Cardiac muscle cell (in vitro differentiated cells and primary cell): Measurements from ENCODE around the gene NUP93. TPM values are rescaled to one million over a fixed set of nuclear protein-coding genes. Genes with fewer than 3 reads are reported as not detected.

Experiments used
- DNase-seq, 2 donors: peaks; one replicate each; pipeline versions ENCODE4 v3.0.0 to v3.0.0-alpha.2; 2010 to 2017; ENCODE audit warnings: low read depth in 1 of 2, low spot score in 1 of 2
- H3K27ac ChIP-seq: fragments of 200-600 bp; sonication (generic); 2 replicates; pipeline ENCODE4 v1.5.1; 2016
- H3K27me3 ChIP-seq: fragments of 200-600 bp; sonication (generic); 2 replicates; pipeline ENCODE4 v1.6.0; 2016; ENCODE audit warnings: control low read depth
- H3K36me3 ChIP-seq: fragments of 200-600 bp; sonication (generic); 2 replicates; pipeline ENCODE4 v1.5.1; 2016; ENCODE audit warnings: control low read depth
- H3K4me1 ChIP-seq: fragments of 200-600 bp; sonication (generic); 2 replicates; pipeline ENCODE4 v1.8.1; 2017; ENCODE audit warnings: low read depth, mild to moderate bottlenecking, mixed run types
- H3K4me3 ChIP-seq: fragments of 200-600 bp; sonication (generic); 2 replicates; pipeline ENCODE4 v1.5.1; 2016; ENCODE audit warnings: mild to moderate bottlenecking
- H3K9me3 ChIP-seq: fragments of 200-600 bp; sonication (generic); 2 replicates; pipeline ENCODE4 v1.5.1; 2017; ENCODE audit warnings: low read depth, mild to moderate bottlenecking, control low read depth
- CTCF ChIP-seq: IDR thresholded peaks from 2 replicates; pipeline ENCODE4 v1.5.1; 2012; ENCODE audit warnings: low read depth, mild to moderate bottlenecking, low read length
- polyA plus RNA-seq: library from polyadenylated mRNA; unstranded; fragments of >200 nt; fragmentation: Nextera tagmentation; extraction: Ambion mirVana; gene quantifications from 2 replicates; pipeline ENCODE4 v1.2.1, GENCODE V29; 2016
- total RNA-seq: library from RNA; depleted of rRNA; stranded (reverse); fragments of >200 nt; gene quantifications from 2 replicates; pipeline ENCODE4 v1.2.3, GENCODE V29; 2016

NUP93 gene
- total and polyA plus RNA-seq, 2 experiments from 2014 or later: 110 to 127 TPM

- no peak for TF ChIP-seq CTCF
- no peak for DNase-seq
These were observed 29.3 kb upstream of the NUP93 start for GRCh38 chr16:56700631-56701030.

GRCh38 chr16:56701534-56701933, 28.4 kb upstream of the NUP93 start:
- Histone ChIP-seq H3K9me3 (no peaks in the 10 kb centered on the region), H3K27ac (no peak overlapping the region), H3K36me3 (no peaks in the 10 kb centered on the region), H3K4me3 (no peak overlapping the region), H3K27me3 (no peaks in the 10 kb centered on the region), H3K4me1 (no peaks in the 10 kb centered on the region)
- TF ChIP-seq CTCF: no peak
- DNase-seq: no peak

More at GRCh38 chr16:56700631-56701030, 29.3 kb upstream of the NUP93 start:
- no peak overlapping the region for H3K27ac ChIP-seq
- H3K4me3 ChIP-seq: no peak overlapping the region
- H3K9me3 ChIP-seq: no peaks in the 10 kb centered on the region
- no peaks in the 10 kb centered on the region for H3K27me3 ChIP-seq
- H3K36me3 ChIP-seq: no peaks in the 10 kb centered on the region
- no peaks in the 10 kb centered on the region for H3K4me1 ChIP-seq

- no peaks in the 10 kb centered on the region for H3K27me3 ChIP-seq
- no peak for TF ChIP-seq CTCF
- no peak overlapping the region for H3K4me3 ChIP-seq
- H3K27ac ChIP-seq: no peak overlapping the region
- H3K9me3 ChIP-seq: no peaks in the 10 kb centered on the region
- H3K4me1 ChIP-seq: no peaks in the 10 kb centered on the region
- H3K36me3 ChIP-seq: no peaks in the 10 kb centered on the region
- DNase-seq: no peak
These were observed 27.1 kb upstream of the NUP93 start for GRCh38 chr16:56702836-56703235.

- no peak overlapping the region for H3K4me3 ChIP-seq
- no peak for TF ChIP-seq CTCF
- H3K4me1 ChIP-seq: no peaks in the 10 kb centered on the region
- no peak for DNase-seq
- H3K36me3 ChIP-seq: no peaks in the 10 kb centered on the region
- H3K9me3 ChIP-seq: no peaks in the 10 kb centered on the region
- no peaks in the 10 kb centered on the region for H3K27me3 ChIP-seq
- no peak overlapping the region for H3K27ac ChIP-seq
These were observed 21.1 kb upstream of the NUP93 start for GRCh38 chr16:56708525-56709442.

GRCh38 chr16:56709443-56710040, 20.4 kb upstream of the NUP93 start:
- Histone ChIP-seq H3K4me3 (no peak overlapping the region), H3K36me3 (no peaks in the 10 kb centered on the region), H3K9me3 (no peaks in the 10 kb centered on the region), H3K27ac (no peak overlapping the region), H3K4me1 (no peaks in the 10 kb centered on the region), H3K27me3 (no peaks in the 10 kb centered on the region)
- TF ChIP-seq CTCF: no peak
- no peak for DNase-seq
